Adrenal gland (tissue), 5 donors: ENCODE data around the gene HRH2.

Source experiments
- POLR2A ChIP-seq, 2 donors: fragments of 450-650 bp; IDR thresholded peaks; one replicate each; pipeline ENCODE4 v1.6.1; 2017; ENCODE audit warnings: antibody characterized with exemption in 2 of 2, mild to moderate bottlenecking in 2 of 2, moderate library complexity in 1 of 2
- TF ChIP-seq, protein P1 (sequence below), 6 experiments: fragments of 450-650 bp in 4 of 6; fragments of 200-600 bp in 2 of 6; sonication (generic) in 1 of 6; IDR thresholded peaks; 1 replicate in 5 of 6; 2 replicates in 1 of 6; pipeline versions ENCODE4 v1.5.1 to v1.8.0; 2016 to 2021; ENCODE audit warnings: antibody characterized with exemption in 6 of 6, mild to moderate bottlenecking in 2 of 6, moderate library complexity in 1 of 6
- donor health status: DM: no; HTN: no; CAD: no.

DNA sequence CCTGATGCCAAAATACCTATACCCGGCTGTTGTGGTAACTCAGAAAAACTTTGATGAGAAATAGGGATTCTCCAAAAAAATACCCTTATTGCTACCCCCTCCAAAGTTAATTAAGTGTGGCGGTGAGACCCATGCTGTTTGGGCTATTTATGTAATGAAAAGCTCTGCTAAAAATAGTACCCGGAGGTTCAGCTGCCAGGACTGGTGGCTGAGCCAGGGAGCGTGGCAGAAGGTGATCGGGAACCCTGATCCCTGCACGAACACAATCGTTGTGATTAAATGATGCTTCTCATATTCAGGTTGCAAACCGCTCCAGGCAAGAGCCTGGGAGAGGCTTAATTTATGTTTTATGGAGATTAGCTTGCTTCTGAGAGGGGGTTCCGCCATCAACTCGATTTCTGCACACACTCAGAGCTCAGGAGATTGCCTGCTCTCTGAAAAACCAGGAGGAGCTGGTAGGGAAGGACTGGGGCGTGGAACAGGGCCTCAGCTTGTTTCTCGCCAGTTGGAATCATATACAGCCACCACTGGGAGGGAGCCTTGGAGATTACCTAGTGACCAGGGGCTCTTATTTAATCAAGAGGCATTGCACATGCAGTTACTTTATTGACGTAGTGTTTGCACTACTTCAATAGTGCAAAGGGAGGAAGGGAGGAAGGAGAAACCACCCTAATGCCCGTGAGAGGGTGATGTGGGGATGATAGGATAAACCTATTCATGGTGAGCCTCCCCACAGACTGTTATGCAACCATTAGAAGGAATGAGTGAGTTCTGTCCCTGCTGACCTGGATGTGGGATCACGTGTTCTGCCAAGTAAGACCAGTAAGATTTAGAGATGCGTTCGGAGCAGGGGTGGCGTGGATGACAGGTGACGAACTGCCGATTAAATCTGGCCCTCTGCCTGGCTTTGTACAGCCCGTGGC lies 23.4 kb downstream of the HRH2 start:
- TF ChIP-seq, protein P1, sequence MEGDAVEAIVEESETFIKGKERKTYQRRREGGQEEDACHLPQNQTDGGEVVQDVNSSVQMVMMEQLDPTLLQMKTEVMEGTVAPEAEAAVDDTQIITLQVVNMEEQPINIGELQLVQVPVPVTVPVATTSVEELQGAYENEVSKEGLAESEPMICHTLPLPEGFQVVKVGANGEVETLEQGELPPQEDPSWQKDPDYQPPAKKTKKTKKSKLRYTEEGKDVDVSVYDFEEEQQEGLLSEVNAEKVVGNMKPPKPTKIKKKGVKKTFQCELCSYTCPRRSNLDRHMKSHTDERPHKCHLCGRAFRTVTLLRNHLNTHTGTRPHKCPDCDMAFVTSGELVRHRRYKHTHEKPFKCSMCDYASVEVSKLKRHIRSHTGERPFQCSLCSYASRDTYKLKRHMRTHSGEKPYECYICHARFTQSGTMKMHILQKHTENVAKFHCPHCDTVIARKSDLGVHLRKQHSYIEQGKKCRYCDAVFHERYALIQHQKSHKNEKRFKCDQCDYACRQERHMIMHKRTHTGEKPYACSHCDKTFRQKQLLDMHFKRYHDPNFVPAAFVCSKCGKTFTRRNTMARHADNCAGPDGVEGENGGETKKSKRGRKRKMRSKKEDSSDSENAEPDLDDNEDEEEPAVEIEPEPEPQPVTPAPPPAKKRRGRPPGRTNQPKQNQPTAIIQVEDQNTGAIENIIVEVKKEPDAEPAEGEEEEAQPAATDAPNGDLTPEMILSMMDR (IDR thresholded peaks at IDR 0.05) = no peak
- TF ChIP-seq POLR2A (IDR thresholded peaks at IDR 0.05) = no peak
